Parathyroid adenoma (tissue), 2 donors: Measurements from ENCODE around the gene TRABD.
A peak's percentile ranks its signal among the peaks of the same experiment; 100 is the strongest.

Experiments used
- H2AFZ ChIP-seq: fragments of 300-600 bp; sonication (generic); one replicate; pipeline ENCODE4 v1.7.0; 2017; ENCODE audit warnings: antibody characterized with exemption, mild to moderate bottlenecking
- H3K27ac ChIP-seq: fragments of 300-600 bp; sonication (generic); one replicate; pipeline ENCODE4 v1.7.0; 2017
- H3K27me3 ChIP-seq: fragments of 300-600 bp; sonication (generic); one replicate; pipeline ENCODE4 v1.7.0; 2017; ENCODE audit warnings: low read length; ENCODE audit not compliant: control insufficient read depth, insufficient read depth
- H3K36me3 ChIP-seq: fragments of 300-600 bp; sonication (generic); one replicate; pipeline ENCODE4 v1.7.0; 2017; ENCODE audit warnings: low read length; ENCODE audit not compliant: control insufficient read depth, insufficient read depth
- H3K4me1 ChIP-seq: fragments of 300-600 bp; sonication (generic); one replicate; pipeline ENCODE4 v1.7.0; 2017; ENCODE audit warnings: control low read depth
- H3K4me2 ChIP-seq: fragments of 300-600 bp; sonication (generic); one replicate; pipeline ENCODE4 v1.7.0; 2017; ENCODE audit warnings: low read length
- H3K4me3 ChIP-seq: fragments of 300-600 bp; sonication (generic); one replicate; pipeline ENCODE4 v1.7.0; 2017; ENCODE audit warnings: low read depth, low read length
- H3K79me2 ChIP-seq: fragments of 300-600 bp; sonication (generic); one replicate; pipeline ENCODE4 v1.7.0; 2017; ENCODE audit warnings: control low read depth
- H3K9ac ChIP-seq: fragments of 300-600 bp; sonication (generic); one replicate; pipeline ENCODE4 v1.7.0; 2017; ENCODE audit warnings: mild to moderate bottlenecking
- H3K9me3 ChIP-seq: fragments of 300-600 bp; sonication (generic); one replicate; pipeline ENCODE4 v1.7.0; 2017; ENCODE audit warnings: low read length; ENCODE audit not compliant: control insufficient read depth
- TF ChIP-seq, protein P1 (sequence below): fragments of 300-600 bp; sonication (generic); IDR thresholded peaks from one replicate; pipeline ENCODE4 v1.7.0; 2017; ENCODE audit warnings: antibody characterized with exemption, mild to moderate bottlenecking
- donor health status: primary hyperparathyroidism.

Gene TRABD

DNA sequence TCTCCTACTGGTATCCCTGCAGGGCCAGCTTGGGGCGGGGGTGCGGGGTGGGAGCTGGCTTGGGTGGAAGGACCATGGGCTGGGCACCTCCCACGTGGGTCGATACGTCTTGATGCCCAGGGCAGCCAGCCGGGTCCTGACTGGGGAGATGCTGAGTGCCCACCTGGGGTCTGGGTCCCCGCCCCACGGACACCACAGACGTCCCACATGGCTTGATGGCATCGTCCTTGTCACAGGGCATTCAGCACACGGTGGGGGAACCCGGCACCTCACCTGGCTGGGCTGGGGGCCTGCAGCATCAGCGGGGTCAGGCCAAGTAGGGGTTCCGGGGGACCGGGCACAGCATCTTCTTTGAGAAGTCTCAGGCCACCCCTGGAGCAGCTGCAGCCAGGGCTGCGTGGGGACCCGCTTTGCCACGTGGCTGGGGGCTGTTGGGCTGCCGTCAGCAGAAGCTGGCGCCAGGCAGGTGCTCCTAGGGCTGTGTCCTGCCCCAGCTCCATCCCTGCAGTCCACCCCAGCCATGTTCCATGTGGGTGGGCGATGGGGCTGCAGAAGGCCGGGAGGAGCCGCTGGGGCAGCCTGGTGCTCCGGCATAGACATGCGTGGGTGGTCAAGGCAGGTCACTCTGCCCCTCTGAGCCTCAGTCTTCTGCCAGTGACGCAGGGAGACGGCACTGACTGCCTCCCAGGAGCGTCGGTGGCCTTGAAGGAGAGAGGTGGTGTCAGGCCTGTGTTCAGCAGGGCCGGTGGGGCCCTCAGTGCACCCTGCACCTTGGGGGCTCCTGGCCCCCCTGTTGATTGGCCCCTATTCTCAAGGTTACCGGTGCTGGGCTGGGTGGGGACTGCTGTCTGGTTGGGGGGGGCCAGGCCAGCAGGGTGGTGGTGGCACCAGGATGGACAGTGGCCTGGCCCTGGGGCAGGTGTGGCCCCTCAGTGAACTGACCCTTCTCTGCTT is 23.5 kb downstream of the TRABD start:
- no peak overlapping the region for H3K27ac ChIP-seq
- H3K9ac ChIP-seq, result no peak overlapping the region
- H3K36me3 ChIP-seq, result no peaks in the 10 kb centered on the region

GRCh38 chr22:50209893-50210292 is 24.2 kb downstream of the TRABD start:
- H3K27ac ChIP-seq, result no peak overlapping the region
- no peaks in the 10 kb centered on the region for H3K36me3 ChIP-seq
- no peak overlapping the region for H3K4me3 ChIP-seq
- H2AFZ ChIP-seq, result no peak overlapping the region
- H3K9ac ChIP-seq, result no peak overlapping the region
- H3K9me3 ChIP-seq, result no peaks in the 10 kb centered on the region
- H3K4me2 ChIP-seq, result no peak overlapping the region
- peaks cover 2% of the 10 kb centered on the region for H3K4me1 ChIP-seq
- peaks cover 7% of the 10 kb centered on the region for H3K79me2 ChIP-seq
- H3K27me3 ChIP-seq, result no peaks in the 10 kb centered on the region
- TF ChIP-seq, protein P1, sequence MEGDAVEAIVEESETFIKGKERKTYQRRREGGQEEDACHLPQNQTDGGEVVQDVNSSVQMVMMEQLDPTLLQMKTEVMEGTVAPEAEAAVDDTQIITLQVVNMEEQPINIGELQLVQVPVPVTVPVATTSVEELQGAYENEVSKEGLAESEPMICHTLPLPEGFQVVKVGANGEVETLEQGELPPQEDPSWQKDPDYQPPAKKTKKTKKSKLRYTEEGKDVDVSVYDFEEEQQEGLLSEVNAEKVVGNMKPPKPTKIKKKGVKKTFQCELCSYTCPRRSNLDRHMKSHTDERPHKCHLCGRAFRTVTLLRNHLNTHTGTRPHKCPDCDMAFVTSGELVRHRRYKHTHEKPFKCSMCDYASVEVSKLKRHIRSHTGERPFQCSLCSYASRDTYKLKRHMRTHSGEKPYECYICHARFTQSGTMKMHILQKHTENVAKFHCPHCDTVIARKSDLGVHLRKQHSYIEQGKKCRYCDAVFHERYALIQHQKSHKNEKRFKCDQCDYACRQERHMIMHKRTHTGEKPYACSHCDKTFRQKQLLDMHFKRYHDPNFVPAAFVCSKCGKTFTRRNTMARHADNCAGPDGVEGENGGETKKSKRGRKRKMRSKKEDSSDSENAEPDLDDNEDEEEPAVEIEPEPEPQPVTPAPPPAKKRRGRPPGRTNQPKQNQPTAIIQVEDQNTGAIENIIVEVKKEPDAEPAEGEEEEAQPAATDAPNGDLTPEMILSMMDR, result peak; percentile 70

More for the DNA sequence above, 23.5 kb downstream of the TRABD start:
- Histone ChIP-seq H3K9me3 (no peaks in the 10 kb centered on the region), H3K4me1 (peaks cover 2% of the 10 kb centered on the region), H3K27me3 (no peaks in the 10 kb centered on the region), H3K4me3 (no peak overlapping the region), H3K4me2 (no peak overlapping the region), H2AFZ (no peak overlapping the region), H3K79me2 (peaks cover 7% of the 10 kb centered on the region)
- TF ChIP-seq, protein P1, result no peak

- TF ChIP-seq, protein P1, result no peak
- Histone ChIP-seq H3K4me3 (no peak overlapping the region), H3K36me3 (no peaks in the 10 kb centered on the region)
Measured at GRCh38 chr22:50210378-50211139, 24.8 kb downstream of the TRABD start.

DNA sequence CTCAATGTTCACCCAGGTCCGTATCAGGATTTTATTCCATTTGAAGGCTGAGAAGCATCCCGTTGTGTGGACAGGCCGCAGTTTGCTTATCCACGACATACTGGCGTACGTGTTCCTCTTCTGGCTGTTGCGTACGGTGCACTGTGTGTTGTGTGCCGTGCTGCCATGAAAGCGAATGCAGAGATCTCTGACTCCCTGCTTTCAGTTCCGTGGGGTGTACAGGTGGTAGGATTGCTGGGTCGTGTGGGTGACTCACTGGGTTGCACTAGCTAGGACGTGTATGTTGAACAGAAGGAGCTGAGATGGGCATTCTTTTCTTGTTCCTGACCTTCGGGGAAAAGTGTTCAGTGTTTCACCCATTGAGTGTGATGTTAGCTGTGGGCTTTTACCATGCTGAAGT is 25.4 kb downstream of the TRABD start:
- Histone ChIP-seq H3K27ac (no peak overlapping the region), H3K4me2 (no peak overlapping the region), H3K79me2 (peaks cover 7% of the 10 kb centered on the region), H3K9me3 (no peaks in the 10 kb centered on the region), H2AFZ (no peak overlapping the region), H3K9ac (no peak overlapping the region), H3K27me3 (no peaks in the 10 kb centered on the region), H3K4me1 (peaks cover 2% of the 10 kb centered on the region), H3K4me3 (no peak overlapping the region), H3K36me3 (no peaks in the 10 kb centered on the region)
- TF ChIP-seq, protein P1, result no peak

More at GRCh38 chr22:50210378-50211139, 24.8 kb downstream of the TRABD start:
- Histone ChIP-seq H3K27me3 (no peaks in the 10 kb centered on the region), H3K4me2 (no peak overlapping the region), H3K9ac (no peak overlapping the region), H3K79me2 (peaks cover 7% of the 10 kb centered on the region), H3K4me1 (peaks cover 2% of the 10 kb centered on the region), H3K9me3 (no peaks in the 10 kb centered on the region), H3K27ac (no peak overlapping the region), H2AFZ (no peak overlapping the region)
